NCI-H82 treated with DMSO at 0.1 percent for 48 hours (cell line): Measurements from ENCODE around the gene RHBDL1.

Source experiments
- DNase-seq: peaks from one replicate; lab custom pipeline; 2025; ENCODE audit not compliant: unreplicated experiment; lab: John Stamatoyannopoulos, UW

Gene RHBDL1

GRCh38 chr16:717450-718245 lies 42.2 kb downstream of the RHBDL1 start:
- no peak for DNase-seq

GRCh38 chr16:718389-718788 lies 42.9 kb downstream of the RHBDL1 start:
- DNase-seq: no peak

GRCh38 chr16:718922-719321 lies 43.5 kb downstream of the RHBDL1 start:
- DNase-seq: no peak

GRCh38 chr16:719815-720446 lies 44.5 kb downstream of the RHBDL1 start:
- no peak for DNase-seq

- peak; percentile 83 for DNase-seq
Measured at GRCh38 chr16:720447-720989, 45.0 kb downstream of the RHBDL1 start.

- DNase-seq: peak; percentile 76
Measured at GRCh38 chr16:720990-721764, 45.7 kb downstream of the RHBDL1 start, which contains the start of gene ANTKMT. Gene ANTKMT, plus strand, starts transcription at chr16:721146. Its CDS starts 129 bp downstream, at chr16:721275.

GRCh38 chr16:721765-722540 lies 46.5 kb downstream of the RHBDL1 start:
- no peak for DNase-seq

GRCh38 chr16:722835-723633 lies 47.6 kb downstream of the RHBDL1 start:
- no peak for DNase-seq

- DNase-seq: no peak
Measured at GRCh38 chr16:723695-724094, 48.2 kb downstream of the RHBDL1 start.

GRCh38 chr16:724188-725040 lies 48.9 kb downstream of the RHBDL1 start:
- DNase-seq: no peak

- DNase-seq: no peak
Measured at GRCh38 chr16:725041-725376, 49.5 kb downstream of the RHBDL1 start.

- DNase-seq: no peak
Measured at GRCh38 chr16:725463-726187, 50.2 kb downstream of the RHBDL1 start.

GRCh38 chr16:726188-726437 lies 50.6 kb downstream of the RHBDL1 start:
- DNase-seq: no peak

GRCh38 chr16:726438-727290 lies 51.2 kb downstream of the RHBDL1 start, which contains the start of the genes CCDC78 and HAGHL:
Gene CCDC78, minus strand, starts transcription at chr16:726443. Its CDS starts 76 bp downstream, at chr16:726367.
Gene HAGHL, plus strand, starts transcription at chr16:727106. Its CDS starts 404 bp downstream, at chr16:727510.
- peak; percentile 14 for DNase-seq

GRCh38 chr16:727291-727977 lies 52.0 kb downstream of the RHBDL1 start:
- no peak for DNase-seq
